A673 (cell line): Measurements from ENCODE around the gene NEK6. TPM values are rescaled to one million over a fixed set of nuclear protein-coding genes. Genes with fewer than 3 reads are reported as not detected.
A peak's percentile ranks its signal among the peaks of the same experiment; 100 is the strongest.
"Not testable (repeated sequence)": the region's sequence is repeated elsewhere in the genome, so short reads cannot be mapped to it uniquely, and the experiment has no call there.

Experiments
- BruUV-seq: library from RNA; stranded (reverse); fragments of 400-500 nt; replicated peaks from 2 replicates; lab custom pipeline; 2021; lab: Mats Ljungman, UMichigan
- CTCF ChIA-PET: fragments of 300-600 bp; sonication (Branson Sonifier 250); formaldehyde crosslinking; loops from one replicate; lab custom pipeline; 2022; ENCODE audit warnings: antibody characterized with exemption; lab: Charles Lee
- POLR2A ChIA-PET: fragments of 300-600 bp; sonication (Branson Sonifier 250); formaldehyde crosslinking; loops from one replicate; lab custom pipeline; 2022; ENCODE audit warnings: antibody characterized with exemption; ENCODE audit not compliant: low non-redundant PET; lab: Charles Lee
- DNase-seq: peaks from one replicate; pipeline ENCODE4 v3.0.0-alpha.2; 2015; ENCODE audit warnings: low spot score
- H3K27ac ChIP-seq: fragments of 200-600 bp; sonication (generic); 2 replicates; pipeline ENCODE4 v1.5.1; 2016; ENCODE audit warnings: mixed run types, low read depth, mild to moderate bottlenecking, mixed read lengths, antibody characterized with exemption, low read length; ENCODE audit not compliant: poor library complexity, severe bottlenecking
- H3K27me3 ChIP-seq: fragments of 200-600 bp; sonication (generic); replicated peaks from 2 replicates; pipeline ENCODE4 v1.6.1; 2017; ENCODE audit warnings: mixed run types, low read depth, mild to moderate bottlenecking, mixed read lengths, antibody characterized with exemption, low read length; ENCODE audit not compliant: insufficient read depth, poor library complexity
- H3K36me3 ChIP-seq: fragments of 200-600 bp; sonication (generic); 2 replicates; pipeline ENCODE4 v1.6.1; 2016; ENCODE audit warnings: mixed run types, mild to moderate bottlenecking, mixed read lengths, antibody characterized with exemption, low read length; ENCODE audit not compliant: insufficient read depth, poor library complexity, severe bottlenecking
- H3K4me1 ChIP-seq: fragments of 200-600 bp; sonication (generic); 2 replicates; pipeline ENCODE4 v1.6.1; 2017; ENCODE audit warnings: mixed run types, mild to moderate bottlenecking, mixed read lengths, antibody characterized with exemption, low read length; ENCODE audit not compliant: insufficient read depth, poor library complexity, severe bottlenecking
- H3K4me3 ChIP-seq: fragments of 200-600 bp; sonication (generic); 2 replicates; pipeline ENCODE4 v1.5.1; 2016; ENCODE audit warnings: low read depth, mixed run types, mild to moderate bottlenecking, mixed read lengths, low read length; ENCODE audit not compliant: poor library complexity, severe bottlenecking
- H3K9me3 ChIP-seq: fragments of 200-600 bp; sonication (generic); 2 replicates; pipeline ENCODE4 v1.6.1; 2016; ENCODE audit warnings: mixed run types, low read depth, mild to moderate bottlenecking, mixed read lengths, antibody characterized with exemption, low read length; ENCODE audit not compliant: poor library complexity, severe bottlenecking
- EZH2 ChIP-seq: fragments of 200-600 bp; sonication (generic); IDR thresholded peaks from 2 replicates; pipeline ENCODE4 v1.6.1; 2017; ENCODE audit warnings: borderline replicate concordance, low read depth, mild to moderate bottlenecking, mixed read lengths, antibody characterized with exemption, low read length; ENCODE audit not compliant: poor library complexity, severe bottlenecking
- intact Hi-C: fragments of 100-400 bp; cut with micrococcal nuclease; formaldehyde crosslinking; loops from one replicate; pipeline ENCODE4 v1.10.0; 2022; ENCODE audit not compliant: unreplicated experiment
- total RNA-seq: library from RNA; stranded (reverse); gene quantifications from 2 replicates; pipeline ENCODE4 v1.2.3, GENCODE V29; 2021
- TF ChIP-seq, protein P1 (sequence below): fragments of 300-800, 200-600 bp; sonication (generic); conservative IDR thresholded peaks from 2 replicates; pipeline ENCODE4 v1.5.1; 2017; ENCODE audit warnings: low read depth, mild to moderate bottlenecking, antibody characterized with exemption, low read length, moderate library complexity, mixed read lengths

Gene NEK6
- total RNA-seq, 1 experiment from 2014 or later: 23.3 TPM

DNA sequence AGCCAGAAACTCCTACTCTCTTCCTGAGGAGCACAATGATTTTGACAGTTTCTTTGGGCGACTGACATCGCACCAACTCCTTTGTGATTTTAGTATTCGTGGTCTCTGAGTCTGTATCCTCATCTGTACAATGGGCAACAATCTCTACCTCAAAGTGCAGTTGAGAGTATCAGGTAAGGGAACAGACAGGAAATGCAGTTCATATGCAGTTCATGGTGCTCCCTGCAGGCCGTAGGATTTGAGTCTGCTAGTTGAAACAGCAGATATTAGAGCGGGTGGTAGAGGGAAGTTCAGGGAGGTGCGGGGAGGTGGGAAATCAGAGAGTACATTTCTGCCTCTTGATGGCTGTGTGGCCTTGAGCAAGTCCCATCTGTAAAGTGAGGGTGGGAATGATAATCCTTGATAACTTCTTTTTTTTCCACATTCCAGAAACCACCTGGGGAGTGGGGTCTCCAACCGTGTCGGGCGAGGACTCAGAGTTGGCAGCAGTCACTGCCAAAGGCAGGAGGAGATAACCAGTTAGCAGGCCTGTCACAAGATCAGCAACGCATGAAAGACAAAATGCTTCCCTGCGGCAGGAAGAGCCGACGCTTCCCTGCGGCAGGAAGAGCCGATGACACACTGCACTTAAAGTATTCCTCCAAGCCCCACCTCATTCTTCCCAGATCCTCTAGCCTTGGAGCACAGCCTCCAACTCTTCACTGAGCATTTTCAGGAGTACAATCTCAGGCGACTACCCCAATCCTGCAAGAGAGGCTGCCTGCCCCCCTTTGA lies 6.0 kb upstream of the NEK6 start:
- no peaks in the 10 kb centered on the region for H3K36me3 ChIP-seq
- ChIA-PET POLR2A (no interaction called here), CTCF (no interaction called here)
- no peak overlapping the region for H3K4me3 ChIP-seq
- no peak overlapping the region for H3K27ac ChIP-seq
- no TSS peak for BruUV-seq
- intact Hi-C loops: no loop called here
- no peaks in the 10 kb centered on the region for H3K27me3 ChIP-seq
- no peaks in the 10 kb centered on the region for H3K4me1 ChIP-seq
- H3K9me3 ChIP-seq: no peaks in the 10 kb centered on the region
- DNase-seq: peak; percentile 43
- TF ChIP-seq EZH2: no peak
- TF ChIP-seq, protein P1, sequence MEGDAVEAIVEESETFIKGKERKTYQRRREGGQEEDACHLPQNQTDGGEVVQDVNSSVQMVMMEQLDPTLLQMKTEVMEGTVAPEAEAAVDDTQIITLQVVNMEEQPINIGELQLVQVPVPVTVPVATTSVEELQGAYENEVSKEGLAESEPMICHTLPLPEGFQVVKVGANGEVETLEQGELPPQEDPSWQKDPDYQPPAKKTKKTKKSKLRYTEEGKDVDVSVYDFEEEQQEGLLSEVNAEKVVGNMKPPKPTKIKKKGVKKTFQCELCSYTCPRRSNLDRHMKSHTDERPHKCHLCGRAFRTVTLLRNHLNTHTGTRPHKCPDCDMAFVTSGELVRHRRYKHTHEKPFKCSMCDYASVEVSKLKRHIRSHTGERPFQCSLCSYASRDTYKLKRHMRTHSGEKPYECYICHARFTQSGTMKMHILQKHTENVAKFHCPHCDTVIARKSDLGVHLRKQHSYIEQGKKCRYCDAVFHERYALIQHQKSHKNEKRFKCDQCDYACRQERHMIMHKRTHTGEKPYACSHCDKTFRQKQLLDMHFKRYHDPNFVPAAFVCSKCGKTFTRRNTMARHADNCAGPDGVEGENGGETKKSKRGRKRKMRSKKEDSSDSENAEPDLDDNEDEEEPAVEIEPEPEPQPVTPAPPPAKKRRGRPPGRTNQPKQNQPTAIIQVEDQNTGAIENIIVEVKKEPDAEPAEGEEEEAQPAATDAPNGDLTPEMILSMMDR: no peak

DNA sequence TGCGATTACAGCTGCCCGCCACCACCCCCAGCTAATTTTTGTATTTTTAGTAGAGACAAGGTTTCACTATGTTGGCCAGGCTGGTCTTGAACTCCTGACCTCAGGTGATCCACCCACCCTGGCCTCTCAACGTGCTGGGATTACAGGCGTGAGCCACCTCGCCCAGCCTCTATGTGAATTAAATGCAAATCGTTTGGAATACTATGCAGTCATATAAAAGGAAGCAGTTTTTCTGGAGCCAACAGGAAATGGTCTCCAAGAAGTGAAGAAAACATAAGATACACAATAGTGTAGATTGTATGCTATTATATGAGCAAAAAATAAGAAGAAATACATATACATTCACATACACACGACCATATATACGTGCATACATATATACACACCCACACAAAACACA lies 4.9 kb upstream of the NEK6 start:
- BruUV-seq, H3K9me3 ChIP-seq, CTCF ChIA-PET, H3K4me1 ChIP-seq, H3K4me3 ChIP-seq, H3K27me3 ChIP-seq, H3K36me3 ChIP-seq, H3K27ac ChIP-seq, DNase-seq, intact Hi-C loops: not testable (repeated sequence)
- POLR2A ChIA-PET: interaction anchor here (0.6 kb wide), 1 partner anchor 41 kb away, joined by 3 read pairs; no protein-coding TSS in a partner anchor

DNA sequence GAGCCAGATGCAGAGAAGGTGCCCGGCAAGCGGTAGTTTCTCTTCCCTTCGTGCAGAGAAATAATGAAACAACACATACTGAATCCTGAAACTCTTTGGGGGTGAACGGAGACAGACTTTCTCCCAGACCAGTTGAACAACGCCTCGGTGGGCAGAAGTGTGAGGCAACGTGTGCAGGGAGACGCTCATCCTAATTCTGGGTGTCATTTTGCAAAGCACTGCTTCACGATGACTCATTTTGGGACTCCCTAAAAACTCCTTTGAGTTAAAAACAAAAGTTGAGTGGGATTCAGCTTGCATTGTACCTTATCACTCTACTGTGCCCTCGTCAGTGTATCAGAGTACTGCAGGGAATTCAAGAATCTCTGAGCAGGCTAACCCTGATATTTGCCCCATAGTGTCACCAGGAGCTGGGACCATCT lies 3.5 kb upstream of the NEK6 start:
- no peak overlapping the region for H3K27ac ChIP-seq
- CTCF ChIA-PET: no interaction called here

More for the DNA sequence above, 3.5 kb upstream of the NEK6 start:
- no peak for DNase-seq
- no peaks in the 10 kb centered on the region for H3K9me3 ChIP-seq
- BruUV-seq: no TSS peak
- no peaks in the 10 kb centered on the region for H3K4me1 ChIP-seq
- intact Hi-C loops: no loop called here
- TF ChIP-seq EZH2: no peak
- TF ChIP-seq, protein P1: no peak
- POLR2A ChIA-PET: no interaction called here
- no peak overlapping the region for H3K4me3 ChIP-seq
- H3K36me3 ChIP-seq: no peaks in the 10 kb centered on the region
- no peaks in the 10 kb centered on the region for H3K27me3 ChIP-seq
